Measurements from ENCODE around the gene LBR. TPM values are rescaled to one million over a fixed set of nuclear protein-coding genes. Genes with fewer than 3 reads are reported as not detected.

Gene LBR
- total and polyA plus RNA-seq, 2 of the 4 experiments (the other 2 are of a cell fraction), result 21.3 to 24.9 TPM

GRCh38 chr1:225424562-225425200 lies 3.2 kb downstream of the LBR start (continued):
- TF ChIP-seq SMC3 (IDR thresholded peaks at IDR 0.05; ENCODE audit: low read depth, low read length), result no peak

- H2AFZ ChIP-seq (replicated peaks; ENCODE audit: low read length, poor library complexity), result no peak overlapping the region
- peak overlapping the region; percentile 24 for H3K14ac ChIP-seq (replicated peaks; ENCODE audit: low read depth, low read length)
- H3K56ac ChIP-seq (ENCODE audit: extremely low read depth, insufficient read depth, low read length), result no peak overlapping the region
- no CpG with 5 or more reads among the region's 2 CpGs for WGBS, 2 experiments (ENCODE audit: extremely low coverage in 2 of 2, insufficient read length in 1 of 2)
- H3K9me1 ChIP-seq (ENCODE audit: insufficient read depth, low read length), result peaks cover 12% of the 10 kb centered on the region
- H3K23ac ChIP-seq (ENCODE audit: low read depth, low read length), result peak overlapping the region; percentile 47
- H2AK5ac ChIP-seq (ENCODE audit: low read depth, low read length), result 0 out of 2 replicates have a peak overlapping the region, but pooled peaks have one; percentile 40
- H3K36me3 ChIP-seq (ENCODE audit: control insufficient read depth, insufficient read depth, low read length), result peaks cover 4% of the 10 kb centered on the region
- no peak overlapping the region for H3K18ac ChIP-seq (ENCODE audit: low read depth, low read length)
- DNase-seq (no peak), ATAC-seq (ENCODE audit: low read depth) (no peak)
- peak overlapping the region; percentile 18; the same call in 1 of the 2 replicates for H3K4me2 ChIP-seq (ENCODE audit: low read depth, low read length)
- H4K91ac ChIP-seq (ENCODE audit: insufficient read depth, low read depth, low read length), result no peak overlapping the region; the same call in 1 of the 2 replicates
- peak overlapping the region; percentile 21 for H2BK5ac ChIP-seq (ENCODE audit: low read depth, low read length, poor library complexity, severe bottlenecking)
- no peak overlapping the region for H3K9ac ChIP-seq (ENCODE audit: low read depth, low read length)
- ChIA-PET POLR2A (ENCODE audit: unreplicated experiment) (no interaction called here), CTCF (interaction anchor here (1.5 kb wide), 1 partner anchor 51 kb away, joined by 3 read pairs; no protein-coding TSS in a partner anchor)
- peak overlapping the region; percentile 51 for H3K4ac ChIP-seq (ENCODE audit: low read depth, low read length)
- H3K27ac ChIP-seq (ENCODE audit: insufficient read depth, low read length), result no peak overlapping the region
- no peaks in the 10 kb centered on the region for H3K27me3 ChIP-seq (ENCODE audit: control insufficient read depth, insufficient read depth, low read length)
- no peak for TF ChIP-seq POLR2A (IDR thresholded peaks at IDR 0.05; ENCODE audit: low read depth, low read length)
- TF ChIP-seq USF2 (IDR thresholded peaks at IDR 0.05; ENCODE audit: low read depth, low read length), result no peak
- TF ChIP-seq RCOR1 (IDR thresholded peaks at IDR 0.05; ENCODE audit: insufficient replicate concordance, low read length), result no peak
- no peak for TF ChIP-seq CHD1 (IDR thresholded peaks at IDR 0.05; ENCODE audit: low read depth, low read length)
- no peak for TF ChIP-seq BHLHE40 (IDR thresholded peaks at IDR 0.05; ENCODE audit: low read depth, low read length)
- no peak for TF ChIP-seq NFE2L2 (IDR thresholded peaks at IDR 0.05; ENCODE audit: low read depth, low read length)
- TF ChIP-seq MAZ (IDR thresholded peaks at IDR 0.05; ENCODE audit: borderline replicate concordance, low read depth, low read length), result no peak
- no peak for TF ChIP-seq SMC3 (IDR thresholded peaks at IDR 0.05; ENCODE audit: low read depth, low read length)
- TF ChIP-seq FOS (IDR thresholded peaks at IDR 0.05; ENCODE audit: low read depth, low read length), result no peak
- TF ChIP-seq RFX5 (IDR thresholded peaks at IDR 0.05; ENCODE audit: low read depth, low read length), result no peak
- TF ChIP-seq CEBPB (IDR thresholded peaks at IDR 0.05; ENCODE audit: low read depth, low read length), result no peak
- TF ChIP-seq MAFK (IDR thresholded peaks at IDR 0.05; ENCODE audit: low read depth, low read length), result no peak
- no peak for TF ChIP-seq MXI1 (IDR thresholded peaks at IDR 0.05; ENCODE audit: borderline replicate concordance, low read depth, low read length)
- no peak overlapping the region; a peak in 1 of 4 replicates for H4K8ac ChIP-seq (ENCODE audit: low read depth in 2 of 2, low read length in 2 of 2)
- H4K20me1 ChIP-seq (ENCODE audit: insufficient read depth, low read length), result peaks cover 31% of the 10 kb centered on the region; the same call in 1 of the 2 replicates
- intact Hi-C loops (cut with micrococcal nuclease), result no loop called here
- peak overlapping the region; percentile 69; the same call in 1 of the 2 replicates for H4K5ac ChIP-seq (ENCODE audit: low read depth, low read length)
- peaks cover 26 to 53% of the 10 kb centered on the region in 2 experiments for H3K79me1 ChIP-seq (ENCODE audit: low read depth in 1 of 2, low read length in 2 of 2)
- no peak overlapping the region for H2AK9ac ChIP-seq (replicated peaks; ENCODE audit: low read depth, low read length, poor library complexity)
- H2BK15ac ChIP-seq (ENCODE audit: low read depth, low read length), result no peak overlapping the region
- dilution Hi-C loops (cut with HindIII; ENCODE audit: low sequenced_read_pairs, unreplicated experiment), result no loop called here
- H3K4me1 ChIP-seq (ENCODE audit: control insufficient read depth, insufficient read depth, low read length), result peaks cover 16% of the 10 kb centered on the region
- no TSS peak for BruUV-seq (replicated peaks)
- no peak overlapping the region for H2BK20ac ChIP-seq (ENCODE audit: low read depth, low read length)
- H3K9me3 ChIP-seq (ENCODE audit: control insufficient read depth, insufficient read depth, low read length), result no peaks in the 10 kb centered on the region
- in situ Hi-C loops (cut with MboI; ENCODE audit: low sequenced_read_pairs), result loop anchor here (25.0 kb wide), 1 partner anchor 936 kb away; no protein-coding TSS in a partner anchor
- H3K4me3 ChIP-seq (ENCODE audit: insufficient read depth, low read depth, low read length), result no peak overlapping the region
- no peak overlapping the region for H2BK120ac ChIP-seq (ENCODE audit: low read depth, low read length)
Measured at GRCh38 chr1:225423518-225423855, 4.4 kb downstream of the LBR start.

All from IMR-90 (cell line).